NB4 (cell line): Measurements from ENCODE around the gene MADCAM1.

Source experiments
- DNase-seq: peaks from one replicate; pipeline ENCODE4 v3.0.0; 2010; ENCODE audit warnings: low read depth
- H3K4me3 ChIP-seq: one replicate; pipeline ENCODE4 v1.5.1; 2011; ENCODE audit warnings: mild to moderate bottlenecking, low read depth, low read length, moderate library complexity
- MYC ChIP-seq: IDR thresholded peaks from 2 replicates; pipeline ENCODE4 v1.6.1; 2011; ENCODE audit warnings: low read depth, low read length
- POLR2A ChIP-seq: IDR thresholded peaks from 2 replicates; pipeline ENCODE4 v1.6.1; 2011; ENCODE audit warnings: mild to moderate bottlenecking; ENCODE audit not compliant: insufficient read length; ENCODE audit errors: extremely low read depth
- TF ChIP-seq, protein P1 (sequence below): IDR thresholded peaks from 2 replicates; pipeline ENCODE4 v1.6.1; 2011; ENCODE audit warnings: low read depth, low read length
- TF ChIP-seq, protein P2 (sequence below): IDR thresholded peaks from one replicate; pipeline ENCODE4 v1.5.1; 2012; ENCODE audit warnings: low read depth, low read length

The MADCAM1 gene

DNA sequence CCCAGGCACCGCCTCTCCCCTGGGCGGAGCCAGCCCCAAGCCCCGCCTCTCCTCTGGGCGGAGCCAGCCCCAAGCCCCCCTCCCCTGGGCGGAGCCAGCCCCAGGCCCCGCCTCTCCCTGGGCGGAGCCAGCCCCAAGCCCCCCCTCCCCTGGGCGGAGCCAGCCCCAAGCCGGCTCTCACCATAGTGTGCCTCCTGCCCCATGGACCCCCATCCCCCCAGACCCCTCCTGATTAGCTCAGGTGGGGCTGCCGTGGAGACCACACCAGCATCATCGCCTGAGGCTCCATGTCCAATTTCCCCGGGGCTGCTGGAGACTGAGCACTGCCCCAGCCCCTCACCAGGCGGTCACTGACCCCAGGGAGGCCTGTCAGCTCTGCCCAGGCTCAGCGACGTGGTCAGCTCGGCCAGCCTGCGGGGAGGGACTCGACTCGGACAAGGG is 4.2 kb upstream of the MADCAM1 start:
- H3K4me3 ChIP-seq: no peak overlapping the region
- DNase-seq: no peak
- TF ChIP-seq, protein P1, sequence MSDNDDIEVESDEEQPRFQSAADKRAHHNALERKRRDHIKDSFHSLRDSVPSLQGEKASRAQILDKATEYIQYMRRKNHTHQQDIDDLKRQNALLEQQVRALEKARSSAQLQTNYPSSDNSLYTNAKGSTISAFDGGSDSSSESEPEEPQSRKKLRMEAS: no peak
- TF ChIP-seq POLR2A: no peak
- TF ChIP-seq MYC: no peak
- TF ChIP-seq, protein P2, sequence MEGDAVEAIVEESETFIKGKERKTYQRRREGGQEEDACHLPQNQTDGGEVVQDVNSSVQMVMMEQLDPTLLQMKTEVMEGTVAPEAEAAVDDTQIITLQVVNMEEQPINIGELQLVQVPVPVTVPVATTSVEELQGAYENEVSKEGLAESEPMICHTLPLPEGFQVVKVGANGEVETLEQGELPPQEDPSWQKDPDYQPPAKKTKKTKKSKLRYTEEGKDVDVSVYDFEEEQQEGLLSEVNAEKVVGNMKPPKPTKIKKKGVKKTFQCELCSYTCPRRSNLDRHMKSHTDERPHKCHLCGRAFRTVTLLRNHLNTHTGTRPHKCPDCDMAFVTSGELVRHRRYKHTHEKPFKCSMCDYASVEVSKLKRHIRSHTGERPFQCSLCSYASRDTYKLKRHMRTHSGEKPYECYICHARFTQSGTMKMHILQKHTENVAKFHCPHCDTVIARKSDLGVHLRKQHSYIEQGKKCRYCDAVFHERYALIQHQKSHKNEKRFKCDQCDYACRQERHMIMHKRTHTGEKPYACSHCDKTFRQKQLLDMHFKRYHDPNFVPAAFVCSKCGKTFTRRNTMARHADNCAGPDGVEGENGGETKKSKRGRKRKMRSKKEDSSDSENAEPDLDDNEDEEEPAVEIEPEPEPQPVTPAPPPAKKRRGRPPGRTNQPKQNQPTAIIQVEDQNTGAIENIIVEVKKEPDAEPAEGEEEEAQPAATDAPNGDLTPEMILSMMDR: no peak

DNA sequence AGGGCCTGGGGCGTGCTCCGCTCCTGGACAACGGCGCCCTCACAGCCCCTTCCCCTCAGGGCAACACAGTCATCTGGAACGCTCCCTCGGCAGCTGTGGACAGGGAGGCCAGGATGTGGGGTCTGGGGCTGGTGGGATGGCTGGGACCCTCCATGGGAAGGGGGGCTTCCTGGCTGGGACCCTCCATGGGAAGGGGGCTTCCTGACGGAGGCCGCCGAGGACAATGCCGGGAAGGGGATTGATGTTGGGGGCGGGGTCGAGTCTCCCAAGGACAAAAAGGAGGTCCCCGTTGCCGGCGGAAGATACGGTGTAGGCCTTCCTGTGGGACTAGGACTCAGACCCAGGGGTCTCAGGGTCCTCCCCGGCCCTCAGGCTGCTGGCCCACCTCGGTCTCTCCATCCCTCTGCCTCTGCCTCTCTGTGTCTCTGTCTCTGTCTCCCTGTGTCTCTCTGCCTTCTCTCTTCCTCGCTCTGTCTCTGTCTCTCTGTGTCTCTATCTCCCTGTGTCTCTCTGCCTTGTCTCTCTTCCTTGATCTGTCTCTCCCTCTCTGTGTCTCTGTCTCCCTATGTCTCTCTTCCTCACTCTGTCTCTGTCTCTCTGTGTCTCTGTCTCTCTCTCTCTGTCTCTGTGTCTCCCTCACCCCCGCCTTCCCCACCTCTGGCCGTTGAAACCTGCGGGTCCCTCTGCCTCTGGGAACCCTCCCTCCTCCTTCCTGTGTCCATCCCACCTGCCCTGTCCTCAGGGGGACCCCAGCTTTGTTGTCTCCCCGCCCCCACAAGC is 2.7 kb upstream of the MADCAM1 start:
- TF ChIP-seq, protein P1: no peak
- TF ChIP-seq MYC (no peak), POLR2A (no peak)
- TF ChIP-seq, protein P2: no peak
- no peak for DNase-seq
- no peak overlapping the region for H3K4me3 ChIP-seq

DNA sequence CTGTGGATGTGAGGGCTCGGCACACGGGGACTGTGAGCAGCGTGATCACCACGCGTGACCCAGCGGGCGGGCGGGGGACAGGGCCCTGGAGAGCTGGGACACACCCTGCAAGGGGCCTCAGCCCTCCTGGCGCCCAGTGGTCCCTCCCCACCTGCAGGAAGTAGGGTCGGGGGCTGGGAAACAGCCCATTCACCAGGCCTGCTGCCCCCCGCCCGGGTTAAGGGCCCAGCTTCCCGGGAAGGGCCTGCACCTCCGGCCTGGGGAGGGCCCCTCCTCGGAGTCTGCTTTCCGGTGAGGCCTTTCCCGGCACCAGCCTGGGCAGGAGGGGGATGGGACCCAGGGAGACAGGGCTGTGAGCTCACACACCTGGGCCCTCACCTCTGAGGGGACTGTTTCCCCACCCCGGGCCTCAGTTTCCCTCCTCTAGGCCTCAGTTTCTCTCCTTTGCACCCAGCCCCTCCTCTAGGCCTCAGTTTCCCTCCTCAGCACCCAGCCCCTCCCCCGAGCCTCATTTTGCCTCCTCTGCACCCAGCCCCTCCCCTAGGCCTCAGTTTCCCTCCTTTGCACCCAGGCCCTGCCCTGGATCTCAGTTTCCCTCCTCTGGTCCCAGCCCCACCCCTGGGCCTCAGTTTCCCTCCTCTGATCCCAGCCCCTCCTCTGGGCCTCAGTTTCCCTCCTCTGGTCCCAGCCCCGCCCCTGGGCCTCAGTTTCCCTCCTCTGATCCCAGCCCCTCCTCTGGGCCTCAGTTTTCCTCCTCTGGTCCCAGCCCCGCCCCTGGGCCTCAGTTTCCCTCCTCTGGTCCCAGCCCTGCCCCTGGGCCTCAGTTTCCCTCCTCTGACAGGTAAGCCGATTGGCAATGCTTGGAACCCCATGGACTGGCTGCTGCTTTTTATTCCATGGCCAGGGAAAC is 1.9 kb upstream of the MADCAM1 start:
- DNase-seq: no peak
- TF ChIP-seq POLR2A (no peak), MYC (no peak)
- TF ChIP-seq, protein P1: no peak
- TF ChIP-seq, protein P2: no peak
- H3K4me3 ChIP-seq: no peak overlapping the region

DNA sequence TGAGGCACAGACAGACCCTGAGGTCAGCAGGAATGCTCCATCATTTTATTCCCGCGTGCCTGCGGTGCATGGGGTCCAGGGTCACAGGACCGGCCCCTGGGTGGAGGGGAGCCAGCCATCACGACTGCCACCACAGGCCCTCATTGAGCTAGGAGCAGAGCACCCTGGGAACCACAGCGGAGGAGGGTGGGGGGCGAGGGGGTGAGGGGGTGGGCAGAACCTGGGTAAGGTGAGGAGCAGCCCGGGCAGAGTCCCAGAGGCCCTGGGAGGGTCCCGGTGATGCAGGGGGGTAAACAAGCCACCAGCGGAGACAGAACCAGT is 1.2 kb upstream of the MADCAM1 start:
- DNase-seq: no peak
- H3K4me3 ChIP-seq: no peak overlapping the region
- TF ChIP-seq, protein P1: no peak
- TF ChIP-seq, protein P2: no peak
- TF ChIP-seq POLR2A: no peak

DNA sequence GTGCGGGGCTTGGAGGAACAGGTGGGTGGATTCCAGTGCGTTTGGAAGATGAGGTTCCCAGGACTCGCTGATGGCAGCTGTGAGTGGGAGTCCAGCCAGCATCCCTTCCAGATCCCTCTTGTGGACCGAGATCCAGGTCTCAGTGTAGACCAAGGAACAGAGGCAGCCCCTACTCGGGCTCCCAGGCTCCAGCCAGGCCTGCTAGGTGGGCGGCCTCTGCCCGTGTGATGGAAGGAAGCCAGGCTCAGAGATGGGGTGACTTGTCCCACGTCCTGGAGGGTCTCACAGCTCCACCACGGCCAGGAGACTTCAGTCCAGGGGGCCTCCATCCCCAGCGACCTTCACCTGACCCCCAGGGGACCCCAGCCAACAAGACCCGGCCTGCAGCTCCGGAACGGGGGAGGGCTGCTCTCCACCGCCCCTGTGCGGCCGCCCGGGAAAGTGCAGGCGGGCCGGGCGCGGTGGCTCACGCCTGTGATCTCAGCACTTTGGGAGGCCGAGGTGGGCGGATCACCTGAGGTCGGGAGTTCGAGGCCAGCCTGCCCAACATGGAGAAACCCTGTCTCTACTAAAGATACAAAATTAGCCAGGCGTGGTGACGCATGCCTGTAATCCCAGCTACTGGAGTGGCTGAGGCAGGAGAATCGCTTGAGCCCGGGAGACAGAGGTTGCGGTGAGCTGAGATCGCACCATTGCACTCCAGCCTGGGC is 729 bp upstream of the MADCAM1 start:
- DNase-seq: peak; percentile 54
- no peak overlapping the region for H3K4me3 ChIP-seq
- TF ChIP-seq, protein P2: peak; percentile 45
- no peak for TF ChIP-seq MYC
